ENCODE measurements around the gene WIPF1.
A peak's percentile ranks its signal among the peaks of the same experiment; 100 is the strongest.

Gene WIPF1

GRCh38 chr2:174623690-174624089, 26.1 kb upstream of the WIPF1 start:
- H3K4me3 ChIP-seq: no peak overlapping the region
- peak overlapping the region in 2 of 21 experiments; percentile 5 to 31 for H3K27ac ChIP-seq

GRCh38 chr2:174623106-174623637, 25.6 kb upstream of the WIPF1 start:
- Histone ChIP-seq H3K27ac (peak overlapping the region in 2 of 21 experiments; percentile 5 to 31), H3K4me3 (no peak overlapping the region)

DNA sequence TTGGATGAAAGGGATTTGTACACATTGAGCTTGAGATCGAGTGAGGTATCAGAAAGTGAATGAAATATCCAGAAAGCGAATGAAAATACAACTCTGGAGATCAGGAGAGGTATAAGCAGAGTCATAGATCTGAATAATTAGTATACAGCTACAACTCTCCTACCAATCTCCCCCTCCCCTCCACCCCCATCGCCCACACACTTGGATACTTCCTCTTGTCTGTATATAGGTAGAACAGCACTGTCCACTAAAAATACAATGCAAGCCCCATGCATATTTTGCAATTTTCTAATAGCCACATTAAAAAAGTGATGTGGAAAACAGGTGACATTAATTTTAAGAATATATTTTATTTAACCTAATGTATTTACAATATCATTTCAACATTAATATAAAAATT, 23.7 kb upstream of the WIPF1 start:
- Histone ChIP-seq H3K27ac (no peak overlapping the region), H3K4me3 (no peak overlapping the region)

DNA sequence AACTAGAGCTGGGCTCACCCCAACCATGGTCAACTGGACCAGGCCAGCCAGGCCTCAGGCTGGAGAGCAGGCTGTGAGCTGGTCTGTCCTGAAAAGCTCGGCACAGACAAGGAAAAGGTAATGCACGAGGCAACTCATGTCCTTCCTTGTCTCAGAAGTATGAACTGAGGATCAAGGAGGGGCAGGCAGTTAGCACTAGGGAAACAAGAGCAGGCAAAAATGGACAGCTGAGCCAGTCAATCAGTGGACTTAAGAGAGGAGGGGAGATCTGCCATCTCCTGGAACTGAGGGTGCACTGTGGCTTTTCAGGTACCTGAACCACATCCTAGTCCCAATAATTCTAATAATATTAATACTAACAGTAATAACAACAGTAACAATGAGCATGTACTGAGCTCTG, 20.6 kb upstream of the WIPF1 start:
- Histone ChIP-seq H3K4me3 (no peak overlapping the region), H3K27ac (peak overlapping the region in 14 of 21 experiments; percentile 3 to 77 (median 40))

- H3K4me3 ChIP-seq: no peak overlapping the region
- H3K27ac ChIP-seq: peak overlapping the region in 14 of 21 experiments; percentile 3 to 77 (median 47)
Observed at GRCh38 chr2:174617718-174618117, 20.1 kb upstream of the WIPF1 start.

GRCh38 chr2:174617120-174617519, 19.5 kb upstream of the WIPF1 start:
- Histone ChIP-seq H3K4me3 (no peak overlapping the region), H3K27ac (peak overlapping the region in 9 of 21 experiments; percentile 3 to 77 (median 44))

DNA sequence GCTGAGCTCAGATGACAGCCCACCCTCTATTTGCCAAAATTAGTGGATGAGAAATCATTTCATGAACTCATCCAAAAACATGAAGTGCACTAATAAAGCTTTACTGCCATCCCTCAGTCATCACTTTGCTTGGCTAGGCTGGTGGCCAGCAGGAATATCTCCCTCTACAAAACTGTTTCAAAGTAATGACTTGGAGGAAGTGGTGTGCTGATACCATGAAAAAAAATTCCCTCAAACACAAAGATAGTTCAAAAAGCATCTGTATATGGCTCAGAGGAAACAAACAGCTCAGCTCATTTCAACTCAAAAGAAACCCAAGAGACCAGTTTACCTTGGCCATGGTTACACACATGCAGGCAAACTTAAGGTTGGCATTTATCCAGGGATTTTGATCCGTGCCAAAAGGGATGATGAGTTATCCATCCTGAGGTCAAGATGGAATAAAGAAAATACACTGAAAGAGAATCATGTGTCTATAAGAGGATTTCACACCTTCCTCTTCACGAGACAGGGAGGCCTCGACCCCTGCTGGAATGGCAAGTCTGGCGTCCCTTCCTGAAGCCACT, 18.4 kb upstream of the WIPF1 start:
- no peak overlapping the region for H3K4me3 ChIP-seq
- H3K27ac ChIP-seq: peak overlapping the region in 16 of 21 experiments; percentile 10 to 77 (median 32)

DNA sequence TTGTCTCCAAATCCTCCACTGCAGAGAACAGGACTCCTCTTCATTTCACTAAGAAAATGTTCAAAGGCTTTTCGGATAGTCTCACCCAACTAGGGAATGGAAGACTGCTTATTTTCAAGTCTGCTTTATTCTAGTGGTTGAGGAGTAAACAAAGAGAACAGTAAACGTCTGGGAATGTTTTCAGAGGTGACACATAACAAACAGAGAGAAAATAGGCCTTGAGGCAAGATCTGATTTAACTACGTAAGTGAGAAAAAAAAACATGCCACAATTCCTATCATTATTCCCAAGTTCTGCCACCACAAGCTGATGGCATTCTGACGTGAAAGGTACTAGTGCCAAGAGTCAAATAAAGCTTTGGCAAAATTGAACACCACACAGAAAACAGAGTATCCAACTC, 16.7 kb upstream of the WIPF1 start:
- H3K27ac ChIP-seq: peak overlapping the region in 3 of 21 experiments; percentile 12 to 59 (median 51)
- H3K4me3 ChIP-seq: no peak overlapping the region

DNA sequence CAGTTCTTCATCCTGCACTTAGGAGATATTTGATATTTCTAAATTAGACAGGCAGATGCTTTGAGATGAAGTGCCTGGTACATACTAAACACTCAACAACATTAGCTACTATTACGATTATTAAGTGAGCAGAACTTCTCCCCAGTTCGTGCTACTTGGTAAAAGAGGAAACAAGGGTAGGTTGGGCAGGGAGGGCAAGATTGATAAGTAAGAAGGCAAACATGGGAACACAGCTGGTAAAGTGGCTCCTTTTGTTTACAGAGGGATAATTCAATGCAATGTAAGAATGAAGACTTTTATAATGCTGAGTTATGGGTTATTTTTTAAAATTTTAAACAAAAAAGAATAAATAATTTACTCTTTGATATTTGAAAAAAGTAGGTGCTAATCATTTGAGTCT, 15.9 kb upstream of the WIPF1 start:
- H3K4me3 ChIP-seq: no peak overlapping the region
- H3K27ac ChIP-seq: peak overlapping the region in 4 of 21 experiments; percentile 12 to 51 (median 14)

DNA sequence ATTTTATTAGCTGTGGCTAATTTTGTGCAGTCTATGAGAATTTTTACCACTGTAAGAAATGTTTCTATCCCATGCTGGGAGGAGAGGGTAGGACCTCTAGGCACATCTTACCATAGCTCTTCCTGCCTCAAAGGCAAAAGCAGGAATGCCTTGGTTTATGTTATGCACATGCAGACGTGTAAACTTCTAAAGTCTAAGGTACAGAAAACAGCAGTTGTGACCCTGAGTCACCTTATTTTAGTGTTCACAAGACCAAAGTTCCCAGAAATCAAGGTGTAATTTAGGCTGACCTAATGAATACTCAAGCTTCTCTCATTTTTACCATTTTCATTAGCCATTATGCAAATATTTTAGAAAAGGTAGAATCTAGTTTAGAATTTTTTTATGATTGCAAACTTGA, 15.4 kb upstream of the WIPF1 start:
- Histone ChIP-seq H3K4me3 (no peak overlapping the region), H3K27ac (peak overlapping the region in 2 of 21 experiments; percentile 17 to 51)

GRCh38 chr2:174611854-174612253, 14.2 kb upstream of the WIPF1 start:
- Histone ChIP-seq H3K27ac (peak overlapping the region in 6 of 21 experiments; percentile 10 to 77 (median 44)), H3K4me3 (no peak overlapping the region)

GRCh38 chr2:174611006-174611405, 13.4 kb upstream of the WIPF1 start:
- no peak overlapping the region for H3K4me3 ChIP-seq
- peak overlapping the region in 15 of 21 experiments; percentile 7 to 77 (median 43) for H3K27ac ChIP-seq

DNA sequence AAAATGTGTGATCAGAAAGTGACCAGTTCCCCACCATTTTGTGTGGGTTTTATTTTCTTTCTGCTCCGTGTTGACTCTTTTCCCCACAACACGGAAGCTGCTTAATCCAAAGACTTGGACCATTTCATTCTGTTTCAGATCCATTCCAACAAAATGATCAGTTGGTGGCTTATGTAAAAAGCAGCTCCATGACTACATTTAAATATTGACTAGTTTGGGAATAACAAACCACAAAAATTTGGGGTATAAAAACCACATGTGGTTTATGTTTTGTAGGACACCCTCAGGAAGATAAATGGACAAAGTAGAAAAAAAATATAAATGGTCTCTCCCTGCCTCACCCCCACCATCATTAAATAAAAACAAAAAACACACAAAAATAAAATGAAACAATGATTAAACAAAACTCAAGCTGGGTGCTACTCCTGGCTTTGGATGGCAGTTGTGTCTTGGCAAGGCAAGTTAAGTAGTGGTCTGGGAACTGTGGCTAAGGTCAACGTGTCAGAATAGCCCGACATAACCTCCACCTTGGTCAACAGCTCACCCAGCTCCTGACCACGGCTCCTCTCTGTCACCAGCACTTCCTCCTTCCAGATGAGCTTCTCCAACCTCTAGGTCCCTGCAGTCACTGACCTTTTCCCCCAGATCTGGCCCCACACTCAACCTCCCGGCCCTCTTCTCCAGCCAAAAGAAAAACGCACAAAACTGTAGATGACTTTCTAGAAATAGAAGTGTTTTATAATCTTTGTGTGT, 12.8 kb upstream of the WIPF1 start:
- peak overlapping the region in 17 of 21 experiments; percentile 12 to 77 (median 52) for H3K27ac ChIP-seq
- no peak overlapping the region for H3K4me3 ChIP-seq

DNA sequence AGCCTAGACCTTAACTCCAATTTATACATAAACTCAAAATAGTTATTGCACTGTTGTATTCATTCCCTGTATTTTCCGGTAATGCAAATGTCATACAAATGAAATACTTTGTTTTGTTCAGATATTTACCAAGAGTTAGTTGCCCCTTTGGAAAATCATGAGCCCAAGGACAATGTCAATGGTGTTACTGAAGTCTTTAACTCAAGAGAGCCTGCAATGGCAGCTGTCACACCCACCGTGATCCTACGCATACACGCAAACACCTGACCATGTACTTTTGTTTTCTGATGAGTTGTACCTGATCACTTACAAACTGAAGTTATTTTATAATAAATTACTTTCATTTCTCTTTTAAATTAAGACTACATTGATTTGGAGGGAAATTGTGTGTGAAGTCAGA, 11.7 kb upstream of the WIPF1 start:
- H3K27ac ChIP-seq: peak overlapping the region in 9 of 21 experiments; percentile 11 to 77 (median 36)
- no peak overlapping the region for H3K4me3 ChIP-seq

DNA sequence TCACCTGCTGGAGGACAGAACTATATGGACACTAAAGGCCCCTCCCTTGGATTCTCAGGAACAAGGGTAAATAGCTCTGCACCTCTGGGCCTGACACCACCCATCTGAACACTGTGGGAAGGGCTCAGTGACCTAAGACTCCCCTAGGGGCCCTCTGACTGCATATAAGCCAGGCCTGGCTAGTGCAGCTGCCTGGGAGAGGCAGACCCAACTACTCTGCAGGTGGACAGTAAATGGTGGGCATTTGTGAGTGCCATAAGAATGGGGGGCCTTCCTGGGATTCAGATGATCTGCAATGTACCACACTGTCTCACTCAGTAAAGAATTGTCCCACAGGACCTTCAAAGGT, 11.2 kb upstream of the WIPF1 start:
- Histone ChIP-seq H3K4me3 (no peak overlapping the region), H3K27ac (peak overlapping the region in 11 of 21 experiments; percentile 0 to 77 (median 57))

GRCh38 chr2:174607989-174608865, 10.6 kb upstream of the WIPF1 start:
- H3K4me3 ChIP-seq: no peak overlapping the region
- peak overlapping the region in 18 of 21 experiments; percentile 0 to 77 (median 51) for H3K27ac ChIP-seq

- H3K4me3 ChIP-seq: no peak overlapping the region
- H3K27ac ChIP-seq: peak overlapping the region in 16 of 21 experiments; percentile 8 to 77 (median 53)
Observed at GRCh38 chr2:174607584-174607983, 10.0 kb upstream of the WIPF1 start.

DNA sequence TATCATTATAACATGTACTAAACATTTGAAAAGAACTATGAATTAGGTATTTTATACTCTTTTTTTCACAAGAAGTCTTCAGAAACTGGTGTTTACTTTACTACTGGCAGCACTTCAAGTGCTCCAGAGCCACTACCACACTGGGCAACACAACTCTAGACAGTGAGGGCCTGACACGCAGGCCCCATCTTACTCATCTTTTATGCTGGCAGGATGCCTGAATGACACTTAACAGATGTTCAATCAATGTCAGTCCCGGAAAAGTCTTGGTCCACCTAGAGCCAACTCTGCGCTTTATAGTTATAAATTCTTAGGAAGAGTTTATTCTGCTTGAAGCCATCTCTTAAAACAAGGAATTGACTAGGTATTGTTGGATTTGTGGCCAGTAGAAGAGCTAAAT, 8.7 kb upstream of the WIPF1 start:
- Histone ChIP-seq H3K4me3 (no peak overlapping the region), H3K27ac (peak overlapping the region in 13 of 21 experiments; percentile 10 to 77 (median 37))

DNA sequence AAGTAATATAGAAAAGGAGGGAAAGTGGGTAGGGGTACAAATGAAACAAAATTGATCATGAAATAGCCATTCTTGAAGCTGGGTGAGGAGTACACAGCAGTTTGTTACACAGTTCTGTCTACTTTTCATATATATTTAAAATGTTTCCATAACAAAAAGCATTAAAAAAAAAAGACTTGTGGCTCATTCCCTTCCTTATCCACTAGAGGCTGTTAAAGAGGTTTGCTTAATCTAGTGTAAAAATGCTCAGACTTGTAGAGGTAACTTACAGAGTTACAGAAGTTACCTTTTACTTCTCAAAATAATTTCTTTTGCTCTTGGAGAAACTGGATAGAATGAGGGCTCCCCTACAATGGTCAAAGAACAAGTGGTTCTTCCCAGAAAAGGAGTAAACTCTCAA, 8.1 kb upstream of the WIPF1 start:
- H3K27ac ChIP-seq: peak overlapping the region in 9 of 21 experiments; percentile 16 to 77 (median 37)
- no peak overlapping the region for H3K4me3 ChIP-seq

DNA sequence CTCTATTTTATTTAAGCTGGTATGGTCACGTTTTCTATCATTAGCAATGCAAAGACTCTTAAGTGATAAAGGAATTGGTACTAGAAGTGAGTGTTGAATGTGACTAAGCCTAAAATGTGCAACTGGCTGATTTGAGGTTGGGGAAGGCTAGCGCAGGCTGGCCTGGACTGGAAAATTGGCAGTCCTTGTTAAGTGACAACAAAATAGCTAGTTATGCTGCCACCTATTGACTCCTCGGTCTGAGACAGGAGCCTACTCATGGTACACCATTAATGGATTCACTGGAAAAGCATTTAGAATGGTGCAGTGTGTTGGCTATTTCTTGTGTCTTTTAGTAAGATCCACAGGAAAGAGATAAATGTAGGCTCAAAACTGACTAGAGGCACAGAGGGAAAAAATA, 5.7 kb upstream of the WIPF1 start:
- H3K4me3 ChIP-seq: no peak overlapping the region
- H3K27ac ChIP-seq: peak overlapping the region in 8 of 21 experiments; percentile 22 to 68 (median 30)
